Neural cell (in vitro differentiated cells): ENCODE measurements around the gene PAPOLG. TPM values are rescaled to one million over a fixed set of nuclear protein-coding genes. Genes with fewer than 3 reads are reported as not detected.

Source experiments
- H2AFZ ChIP-seq: fragments of 200-600, 300-800 bp; sonication (generic), shearing (Covaris generic); 2 replicates; pipeline ENCODE4 v1.6.0; 2014; ENCODE audit warnings: low read depth, mild to moderate bottlenecking, antibody characterized with exemption, low read length, moderate library complexity
- H3F3A ChIP-seq: fragments of 200-600 bp; shearing (Covaris generic); 2 replicates; pipeline ENCODE4 v1.6.1; 2016; ENCODE audit warnings: mild to moderate bottlenecking, moderate library complexity, mixed read lengths, antibody characterized with exemption, low read length; ENCODE audit not compliant: insufficient read depth, poor library complexity, severe bottlenecking
- H3K27ac ChIP-seq: fragments of 200-600, 300-800 bp; sonication (generic), shearing (Covaris generic); 2 replicates; pipeline ENCODE4 v1.5.1; 2014; ENCODE audit warnings: mild to moderate bottlenecking, low read length, moderate library complexity
- H3K27me3 ChIP-seq: fragments of 300-800, 200-600 bp; sonication (generic), shearing (Covaris generic); 2 replicates; pipeline ENCODE4 v1.6.0; 2014; ENCODE audit warnings: mild to moderate bottlenecking, low read depth, low read length, moderate library complexity; ENCODE audit not compliant: insufficient read depth
- H3K36me3 ChIP-seq: fragments of 300-800, 200-600 bp; sonication (generic), shearing (Covaris generic); 2 replicates; pipeline ENCODE4 v1.5.1; 2014; ENCODE audit warnings: mild to moderate bottlenecking, antibody characterized with exemption, low read length, moderate library complexity; ENCODE audit not compliant: insufficient read depth
- H3K4me2 ChIP-seq: fragments of 300-800, 200-600 bp; sonication (generic), shearing (Covaris generic); 2 replicates; pipeline ENCODE4 v1.6.0; 2014; ENCODE audit warnings: mild to moderate bottlenecking, low read length
- H3K4me3 ChIP-seq: fragments of 300-800, 200-600 bp; sonication (generic), shearing (Covaris generic); 2 replicates; pipeline ENCODE4 v1.5.1; 2014; ENCODE audit warnings: mild to moderate bottlenecking, low read length, moderate library complexity
- H3K79me2 ChIP-seq: fragments of 200-600 bp; shearing (Covaris generic); replicated peaks from 2 replicates; pipeline ENCODE4 v1.6.0; 2014; ENCODE audit warnings: mild to moderate bottlenecking, low read length, moderate library complexity; ENCODE audit not compliant: insufficient read depth
- H3K9ac ChIP-seq: fragments of 300-800, 200-600 bp; sonication (generic), shearing (Covaris generic); 2 replicates; pipeline ENCODE4 v1.6.1; 2016; ENCODE audit warnings: mild to moderate bottlenecking, low read length, mixed read lengths
- H3K9me2 ChIP-seq: fragments of 200-600 bp; shearing (Covaris generic); 2 replicates; pipeline ENCODE4 v1.6.1; 2016; ENCODE audit warnings: mild to moderate bottlenecking, low read length, mixed read lengths; ENCODE audit not compliant: insufficient read depth
- H3K9me3 ChIP-seq: fragments of 200-600, 300-800 bp; sonication (generic), shearing (Covaris generic); 2 replicates; pipeline ENCODE4 v1.6.1; 2016; ENCODE audit warnings: mild to moderate bottlenecking, mixed run types, low read length, moderate library complexity, mixed read lengths
- H4K20me1 ChIP-seq: fragments of 200-600 bp; shearing (Covaris generic); 2 replicates; pipeline ENCODE4 v1.6.1; 2016; ENCODE audit warnings: mild to moderate bottlenecking, mixed run types; ENCODE audit not compliant: insufficient read depth
- EP300 ChIP-seq: fragments of 450-650 bp; conservative IDR thresholded peaks from 2 replicates; pipeline ENCODE4 v1.6.1; 2014; ENCODE audit warnings: antibody characterized with exemption, mild to moderate bottlenecking, moderate library complexity; ENCODE audit not compliant: poor library complexity, severe bottlenecking
- EZH2 ChIP-seq: fragments of 200-600, 300-800 bp; shearing (Covaris generic), sonication (generic); IDR thresholded peaks from 2 replicates; pipeline ENCODE4 v1.6.1; 2014; ENCODE audit warnings: antibody characterized with exemption, low read length, borderline replicate concordance, mild to moderate bottlenecking; ENCODE audit not compliant: insufficient read depth, poor library complexity, severe bottlenecking
- MXI1 ChIP-seq: fragments of 450-650 bp; conservative IDR thresholded peaks from 2 replicates; pipeline ENCODE4 v1.6.1; 2014; ENCODE audit warnings: antibody characterized with exemption, mild to moderate bottlenecking; ENCODE audit not compliant: poor library complexity, severe bottlenecking
- POLR2AphosphoS5 ChIP-seq: IDR thresholded peaks from 2 replicates; pipeline ENCODE4 v1.6.1; 2012
- RAD21 ChIP-seq: fragments of 450-650 bp; conservative IDR thresholded peaks from 2 replicates; pipeline ENCODE4 v1.6.1; 2014; ENCODE audit warnings: antibody characterized with exemption, mild to moderate bottlenecking, moderate library complexity
- SMC3 ChIP-seq: fragments of 450-650 bp; conservative IDR thresholded peaks from 2 replicates; pipeline ENCODE4 v1.6.1; 2014; ENCODE audit warnings: antibody characterized with exemption, mild to moderate bottlenecking, moderate library complexity; ENCODE audit not compliant: poor library complexity
- TAF1 ChIP-seq: IDR thresholded peaks from 2 replicates; pipeline ENCODE4 v1.6.1; 2012; ENCODE audit warnings: low read depth
- polyA plus RNA-seq: library from polyadenylated mRNA; depleted of rRNA; stranded (reverse); fragments of >200 nt; gene quantifications from 2 replicates; pipeline ENCODE4 v1.2.3, GENCODE V29; 2014
- TF ChIP-seq, protein P1 (sequence below): fragments of 450-650 bp; IDR thresholded peaks from 2 replicates; pipeline ENCODE4 v1.5.1; 2014; ENCODE audit warnings: antibody characterized with exemption, mild to moderate bottlenecking, moderate library complexity; ENCODE audit not compliant: poor library complexity, severe bottlenecking
- TF ChIP-seq, protein P2 (sequence below): IDR thresholded peaks from 2 replicates; pipeline ENCODE4 v1.6.1; 2012; ENCODE audit warnings: borderline replicate concordance

The PAPOLG gene
- polyA plus RNA-seq, 1 donor from 2014 or later, result 31.2 TPM

DNA sequence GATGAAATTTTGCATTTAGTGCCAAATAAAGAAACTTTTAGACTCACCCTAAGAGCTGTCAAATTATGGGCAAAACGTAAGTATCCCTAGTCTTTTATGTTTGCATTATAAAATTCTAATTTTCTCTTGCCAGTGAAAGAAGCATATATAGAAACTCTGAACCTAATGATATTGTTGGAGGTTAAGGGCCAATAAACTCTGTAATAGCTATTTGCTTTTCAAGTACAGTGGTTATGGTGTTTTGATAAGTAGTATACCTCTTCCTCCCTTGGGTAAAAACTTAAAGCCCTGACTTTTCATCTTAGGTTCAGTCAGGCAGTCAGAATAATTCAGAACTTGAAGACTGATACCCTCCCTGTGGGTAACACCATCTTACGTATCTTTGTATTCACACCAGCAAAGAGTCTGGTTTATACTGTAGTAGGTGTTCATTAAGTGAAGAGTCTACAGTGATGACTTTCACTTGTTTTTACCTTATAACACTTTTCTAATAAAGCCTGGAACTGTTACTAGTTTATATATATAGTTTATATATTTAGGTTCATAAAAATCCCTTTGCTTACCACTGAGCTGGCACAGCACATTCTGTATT, 19.1 kb downstream of the PAPOLG start:
- Histone ChIP-seq H3K27ac (no peak overlapping the region), H3K36me3 (peaks cover 17% of the 10 kb centered on the region), H3K79me2 (no peaks in the 10 kb centered on the region), H3K4me2 (no peak overlapping the region), H4K20me1 (no peaks in the 10 kb centered on the region), H2AFZ (no peak overlapping the region), H3K9me3 (no peaks in the 10 kb centered on the region), H3K27me3 (no peaks in the 10 kb centered on the region), H3K9ac (no peak overlapping the region), H3F3A (no peaks in the 10 kb centered on the region), H3K9me2 (no peaks in the 10 kb centered on the region), H3K4me3 (no peak overlapping the region)
- TF ChIP-seq, protein P1, sequence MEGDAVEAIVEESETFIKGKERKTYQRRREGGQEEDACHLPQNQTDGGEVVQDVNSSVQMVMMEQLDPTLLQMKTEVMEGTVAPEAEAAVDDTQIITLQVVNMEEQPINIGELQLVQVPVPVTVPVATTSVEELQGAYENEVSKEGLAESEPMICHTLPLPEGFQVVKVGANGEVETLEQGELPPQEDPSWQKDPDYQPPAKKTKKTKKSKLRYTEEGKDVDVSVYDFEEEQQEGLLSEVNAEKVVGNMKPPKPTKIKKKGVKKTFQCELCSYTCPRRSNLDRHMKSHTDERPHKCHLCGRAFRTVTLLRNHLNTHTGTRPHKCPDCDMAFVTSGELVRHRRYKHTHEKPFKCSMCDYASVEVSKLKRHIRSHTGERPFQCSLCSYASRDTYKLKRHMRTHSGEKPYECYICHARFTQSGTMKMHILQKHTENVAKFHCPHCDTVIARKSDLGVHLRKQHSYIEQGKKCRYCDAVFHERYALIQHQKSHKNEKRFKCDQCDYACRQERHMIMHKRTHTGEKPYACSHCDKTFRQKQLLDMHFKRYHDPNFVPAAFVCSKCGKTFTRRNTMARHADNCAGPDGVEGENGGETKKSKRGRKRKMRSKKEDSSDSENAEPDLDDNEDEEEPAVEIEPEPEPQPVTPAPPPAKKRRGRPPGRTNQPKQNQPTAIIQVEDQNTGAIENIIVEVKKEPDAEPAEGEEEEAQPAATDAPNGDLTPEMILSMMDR, result no peak
- TF ChIP-seq TAF1, result no peak
- TF ChIP-seq SMC3, result no peak
- TF ChIP-seq MXI1, result no peak

DNA sequence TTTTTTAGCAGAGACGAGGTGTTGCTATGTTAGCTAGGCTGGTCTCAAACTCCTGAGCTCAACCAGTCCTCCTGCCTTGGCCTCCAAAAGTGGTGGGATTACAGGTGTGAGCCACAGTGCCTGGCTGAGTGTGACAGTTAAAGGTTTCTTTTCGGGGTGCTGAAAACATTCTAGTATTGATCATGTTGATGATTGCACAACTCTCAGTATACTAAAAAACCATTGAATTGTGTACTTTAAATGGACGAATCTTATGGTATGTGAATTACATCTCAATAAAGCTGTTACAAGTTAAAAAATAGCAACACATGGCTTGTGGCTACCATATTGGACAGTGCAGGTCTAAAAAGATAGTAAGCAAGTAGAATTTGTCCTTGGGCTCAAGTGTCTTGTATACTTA, 22.3 kb downstream of the PAPOLG start:
- peaks cover 10% of the 10 kb centered on the region for H3K36me3 ChIP-seq
- no peak overlapping the region for H3K4me2 ChIP-seq
- H3K27me3 ChIP-seq, result no peaks in the 10 kb centered on the region
- H3K9me2 ChIP-seq, result no peaks in the 10 kb centered on the region
- H3K4me3 ChIP-seq, result no peak overlapping the region
- no peaks in the 10 kb centered on the region for H3F3A ChIP-seq
- TF ChIP-seq POLR2AphosphoS5 (no peak), RAD21 (no peak)
- TF ChIP-seq, protein P2, sequence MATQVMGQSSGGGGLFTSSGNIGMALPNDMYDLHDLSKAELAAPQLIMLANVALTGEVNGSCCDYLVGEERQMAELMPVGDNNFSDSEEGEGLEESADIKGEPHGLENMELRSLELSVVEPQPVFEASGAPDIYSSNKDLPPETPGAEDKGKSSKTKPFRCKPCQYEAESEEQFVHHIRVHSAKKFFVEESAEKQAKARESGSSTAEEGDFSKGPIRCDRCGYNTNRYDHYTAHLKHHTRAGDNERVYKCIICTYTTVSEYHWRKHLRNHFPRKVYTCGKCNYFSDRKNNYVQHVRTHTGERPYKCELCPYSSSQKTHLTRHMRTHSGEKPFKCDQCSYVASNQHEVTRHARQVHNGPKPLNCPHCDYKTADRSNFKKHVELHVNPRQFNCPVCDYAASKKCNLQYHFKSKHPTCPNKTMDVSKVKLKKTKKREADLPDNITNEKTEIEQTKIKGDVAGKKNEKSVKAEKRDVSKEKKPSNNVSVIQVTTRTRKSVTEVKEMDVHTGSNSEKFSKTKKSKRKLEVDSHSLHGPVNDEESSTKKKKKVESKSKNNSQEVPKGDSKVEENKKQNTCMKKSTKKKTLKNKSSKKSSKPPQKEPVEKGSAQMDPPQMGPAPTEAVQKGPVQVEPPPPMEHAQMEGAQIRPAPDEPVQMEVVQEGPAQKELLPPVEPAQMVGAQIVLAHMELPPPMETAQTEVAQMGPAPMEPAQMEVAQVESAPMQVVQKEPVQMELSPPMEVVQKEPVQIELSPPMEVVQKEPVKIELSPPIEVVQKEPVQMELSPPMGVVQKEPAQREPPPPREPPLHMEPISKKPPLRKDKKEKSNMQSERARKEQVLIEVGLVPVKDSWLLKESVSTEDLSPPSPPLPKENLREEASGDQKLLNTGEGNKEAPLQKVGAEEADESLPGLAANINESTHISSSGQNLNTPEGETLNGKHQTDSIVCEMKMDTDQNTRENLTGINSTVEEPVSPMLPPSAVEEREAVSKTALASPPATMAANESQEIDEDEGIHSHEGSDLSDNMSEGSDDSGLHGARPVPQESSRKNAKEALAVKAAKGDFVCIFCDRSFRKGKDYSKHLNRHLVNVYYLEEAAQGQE, result no peak
- no peak overlapping the region for H3K27ac ChIP-seq
- H4K20me1 ChIP-seq, result no peaks in the 10 kb centered on the region
- no peaks in the 10 kb centered on the region for H3K9me3 ChIP-seq
- no peak overlapping the region for H2AFZ ChIP-seq
- H3K9ac ChIP-seq, result no peak overlapping the region
- H3K79me2 ChIP-seq, result no peaks in the 10 kb centered on the region

DNA sequence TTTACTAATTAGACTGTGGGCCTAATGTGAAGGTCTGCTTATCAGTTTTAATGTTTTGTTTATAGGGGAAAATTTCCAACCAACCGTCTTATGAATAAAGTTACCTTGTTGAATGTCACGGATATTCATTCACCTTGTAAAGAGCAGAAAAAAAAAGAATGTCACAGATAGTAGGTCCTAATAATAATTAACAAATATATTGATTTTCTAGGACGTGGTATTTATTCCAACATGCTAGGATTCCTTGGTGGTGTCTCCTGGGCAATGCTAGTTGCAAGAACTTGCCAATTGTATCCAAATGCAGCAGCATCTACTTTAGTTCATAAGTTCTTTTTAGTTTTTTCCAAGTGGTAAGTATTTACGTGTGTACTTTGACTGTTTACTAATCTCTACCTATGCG, 23.4 kb downstream of the PAPOLG start:
- no peak overlapping the region for H3K9ac ChIP-seq
- no peaks in the 10 kb centered on the region for H4K20me1 ChIP-seq
- no peak overlapping the region for H3K4me3 ChIP-seq
- no peak overlapping the region for H3K27ac ChIP-seq
- H3K79me2 ChIP-seq, result no peaks in the 10 kb centered on the region
- TF ChIP-seq EP300, result no peak
- TF ChIP-seq, protein P1, result no peak
- no peak for TF ChIP-seq MXI1
- TF ChIP-seq, protein P2, result no peak
- no peak for TF ChIP-seq SMC3
- no peak for TF ChIP-seq EZH2
- TF ChIP-seq RAD21, result no peak
- TF ChIP-seq TAF1, result no peak
- no peak for TF ChIP-seq POLR2AphosphoS5
- no peaks in the 10 kb centered on the region for H3K27me3 ChIP-seq
- H3F3A ChIP-seq, result no peaks in the 10 kb centered on the region
- no peaks in the 10 kb centered on the region for H3K9me2 ChIP-seq
- no peak overlapping the region for H2AFZ ChIP-seq
- H3K4me2 ChIP-seq, result no peak overlapping the region
- H3K9me3 ChIP-seq, result no peaks in the 10 kb centered on the region
- peaks cover 9% of the 10 kb centered on the region for H3K36me3 ChIP-seq
